ENCODE measurements around the gene RFPL2. TPM values are rescaled to one million over a fixed set of nuclear protein-coding genes. Genes with fewer than 3 reads are reported as not detected.

Gene RFPL2
- total RNA-seq, 4 donors from 2014 or later: 0.36 TPM; not detected in 3

DNA sequence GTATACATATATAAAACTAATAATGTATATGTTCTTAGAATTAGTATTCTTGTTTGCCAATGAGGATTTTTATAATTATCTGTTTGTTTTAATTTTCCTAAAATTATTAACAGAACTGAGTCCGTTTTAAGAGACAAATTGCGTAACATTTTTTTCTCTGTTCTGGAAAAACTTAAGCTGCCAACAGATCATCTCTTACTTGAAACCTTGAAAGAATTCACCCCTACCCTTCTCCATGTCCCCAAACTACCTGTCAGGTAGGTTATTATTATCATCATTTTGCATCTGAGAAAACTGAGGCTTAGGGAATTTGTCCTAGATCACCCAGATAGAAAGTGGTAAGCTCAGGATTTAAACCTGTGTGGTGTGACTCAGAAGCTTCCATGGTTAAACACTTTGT, 35.6 kb upstream of the RFPL2 start:
- ATAC-seq (ENCODE audit: low FRiP score): no peak
- DNase-seq (ENCODE audit: low spot score): no peak
- TF ChIP-seq, protein P1, sequence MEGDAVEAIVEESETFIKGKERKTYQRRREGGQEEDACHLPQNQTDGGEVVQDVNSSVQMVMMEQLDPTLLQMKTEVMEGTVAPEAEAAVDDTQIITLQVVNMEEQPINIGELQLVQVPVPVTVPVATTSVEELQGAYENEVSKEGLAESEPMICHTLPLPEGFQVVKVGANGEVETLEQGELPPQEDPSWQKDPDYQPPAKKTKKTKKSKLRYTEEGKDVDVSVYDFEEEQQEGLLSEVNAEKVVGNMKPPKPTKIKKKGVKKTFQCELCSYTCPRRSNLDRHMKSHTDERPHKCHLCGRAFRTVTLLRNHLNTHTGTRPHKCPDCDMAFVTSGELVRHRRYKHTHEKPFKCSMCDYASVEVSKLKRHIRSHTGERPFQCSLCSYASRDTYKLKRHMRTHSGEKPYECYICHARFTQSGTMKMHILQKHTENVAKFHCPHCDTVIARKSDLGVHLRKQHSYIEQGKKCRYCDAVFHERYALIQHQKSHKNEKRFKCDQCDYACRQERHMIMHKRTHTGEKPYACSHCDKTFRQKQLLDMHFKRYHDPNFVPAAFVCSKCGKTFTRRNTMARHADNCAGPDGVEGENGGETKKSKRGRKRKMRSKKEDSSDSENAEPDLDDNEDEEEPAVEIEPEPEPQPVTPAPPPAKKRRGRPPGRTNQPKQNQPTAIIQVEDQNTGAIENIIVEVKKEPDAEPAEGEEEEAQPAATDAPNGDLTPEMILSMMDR (IDR thresholded peaks at IDR 0.05): no peak

DNA sequence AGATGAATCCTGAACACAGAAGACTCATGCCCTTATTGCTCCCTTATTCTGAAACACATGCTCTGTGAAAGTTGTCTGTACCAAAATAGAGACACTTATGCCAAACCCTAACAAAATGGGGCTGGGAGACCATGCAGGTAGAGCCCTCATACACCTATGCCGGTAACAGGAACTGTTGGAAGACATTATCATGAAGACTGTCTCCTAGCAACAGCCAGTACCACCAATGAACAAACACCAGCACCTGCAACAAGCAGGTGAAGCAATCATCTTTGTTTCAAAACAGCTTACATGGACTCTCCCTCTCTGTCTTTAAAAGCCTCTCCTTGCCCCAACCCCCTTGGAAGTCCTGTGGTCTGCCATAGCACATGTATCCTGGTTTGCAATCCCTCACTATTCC, 33.0 kb upstream of the RFPL2 start:
- TF ChIP-seq, protein P1 (IDR thresholded peaks at IDR 0.05): no peak
- DNase-seq (ENCODE audit: low spot score): no peak
- ATAC-seq (ENCODE audit: low FRiP score): no peak

DNA sequence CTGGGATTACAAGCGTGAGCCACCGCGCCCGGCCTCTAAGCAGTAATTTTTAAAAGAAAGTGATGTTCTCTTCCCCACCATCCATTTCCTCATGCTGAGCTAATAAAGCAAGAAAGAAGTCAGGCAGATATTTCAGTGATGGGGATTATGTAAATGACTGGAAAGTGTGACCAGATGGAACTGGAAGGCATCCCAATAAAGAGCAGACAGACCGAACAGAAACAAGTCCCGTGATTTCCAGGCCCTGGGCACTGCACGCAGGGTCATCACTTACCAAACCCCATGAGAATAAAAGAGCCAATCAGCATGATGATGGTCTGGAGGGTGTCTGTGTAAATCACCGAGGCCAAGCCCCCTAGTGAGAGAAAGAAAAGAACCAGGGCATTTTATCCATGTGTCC, 32.1 kb upstream of the RFPL2 start:
- no peak for DNase-seq (ENCODE audit: low spot score)
- ATAC-seq (ENCODE audit: low FRiP score): no peak

DNA sequence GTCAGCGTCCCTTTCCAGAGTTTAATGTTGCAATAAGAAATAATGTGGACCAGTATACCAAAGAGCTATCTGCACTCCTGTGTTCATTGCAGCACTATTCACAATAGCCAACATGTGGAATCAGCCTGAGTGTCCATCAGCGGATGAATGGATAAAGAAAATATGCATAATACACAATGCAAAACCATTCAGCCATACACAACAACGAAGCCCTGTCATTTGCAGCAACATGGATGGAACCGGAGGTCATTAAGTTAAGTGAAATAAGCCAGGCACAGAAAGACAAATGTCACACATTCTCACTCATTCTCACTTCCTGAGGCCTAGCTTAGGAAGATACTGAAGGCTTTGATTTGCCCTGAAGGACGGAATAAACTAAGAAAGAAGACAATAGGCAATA, 28.2 kb upstream of the RFPL2 start:
- DNase-seq (ENCODE audit: low spot score) (no peak), ATAC-seq (ENCODE audit: low FRiP score) (no peak)
- TF ChIP-seq, protein P1 (IDR thresholded peaks at IDR 0.05): no peak

More for the DNA sequence above, 32.1 kb upstream of the RFPL2 start:
- TF ChIP-seq, protein P1 (IDR thresholded peaks at IDR 0.05): no peak

DNA sequence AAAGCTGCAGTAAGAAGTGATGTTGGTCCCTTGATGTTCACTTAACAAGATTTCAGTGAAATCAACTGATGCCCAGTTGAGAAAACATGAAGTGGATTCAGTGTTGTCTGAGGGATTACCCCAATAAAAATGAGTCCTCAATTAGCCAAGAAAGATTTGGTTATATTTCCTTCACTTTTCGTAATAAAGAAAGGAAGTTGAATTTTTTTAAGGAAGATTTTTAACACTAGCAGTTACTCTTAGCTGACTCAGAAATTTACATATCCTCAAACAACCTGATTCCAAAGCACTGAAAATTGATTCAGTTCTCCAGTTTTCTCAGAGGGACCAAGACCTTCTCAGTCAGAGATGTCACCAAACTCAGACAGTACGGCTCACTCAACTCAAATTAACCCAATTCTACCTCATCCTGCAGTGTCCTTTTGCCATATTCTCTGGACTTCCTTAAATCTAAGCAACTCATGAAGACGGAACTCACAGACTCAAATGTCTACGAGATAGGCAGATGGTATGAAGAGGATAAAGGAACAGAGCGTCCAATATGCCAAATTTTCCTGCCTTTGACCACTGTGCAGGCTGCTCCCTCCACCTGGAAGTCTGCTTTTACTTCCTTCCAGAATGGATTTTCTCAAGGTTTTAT, 27.4 kb upstream of the RFPL2 start:
- DNase-seq (ENCODE audit: low spot score) (no peak), ATAC-seq (ENCODE audit: low FRiP score) (no peak)
- TF ChIP-seq, protein P1 (IDR thresholded peaks at IDR 0.05): no peak

DNA sequence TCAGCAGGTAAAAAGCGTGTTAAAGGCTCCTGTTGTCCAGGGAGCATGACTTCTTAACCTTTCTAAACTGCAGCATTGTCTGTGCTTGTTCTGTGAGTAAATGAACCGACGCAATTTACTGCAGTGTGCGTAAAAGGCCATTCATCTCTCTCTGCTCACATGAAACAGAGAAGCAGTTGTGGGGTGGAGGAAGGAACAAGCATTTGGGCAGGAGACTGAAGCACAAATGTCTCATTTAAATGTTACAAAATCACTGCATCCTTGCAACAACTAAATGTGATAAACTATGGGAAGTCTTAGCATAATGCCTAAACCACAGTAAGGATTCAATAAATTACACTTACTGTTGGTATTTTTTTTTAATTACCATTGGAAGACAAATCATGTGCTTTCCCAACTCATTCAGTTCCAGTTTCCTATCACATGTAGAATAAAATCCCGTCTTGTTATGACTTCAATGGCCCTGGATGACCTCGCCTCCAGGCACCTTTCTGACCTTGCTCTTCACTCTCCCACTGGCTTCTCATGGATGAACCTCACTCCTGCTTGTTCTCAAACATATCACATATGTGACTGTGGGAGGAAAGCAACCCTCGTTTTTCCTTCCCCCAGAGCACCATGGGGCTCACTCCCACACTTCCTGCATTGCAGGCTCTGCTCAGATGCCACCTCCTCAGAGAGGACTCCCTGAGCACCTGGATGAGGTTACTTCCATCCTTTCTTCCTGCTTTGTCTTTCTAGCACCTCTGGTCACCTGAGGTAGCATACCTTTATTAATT, 21.6 kb upstream of the RFPL2 start:
- DNase-seq (ENCODE audit: low spot score) (no peak), ATAC-seq (ENCODE audit: low FRiP score) (no peak)
- TF ChIP-seq, protein P1 (IDR thresholded peaks at IDR 0.05): no peak

DNA sequence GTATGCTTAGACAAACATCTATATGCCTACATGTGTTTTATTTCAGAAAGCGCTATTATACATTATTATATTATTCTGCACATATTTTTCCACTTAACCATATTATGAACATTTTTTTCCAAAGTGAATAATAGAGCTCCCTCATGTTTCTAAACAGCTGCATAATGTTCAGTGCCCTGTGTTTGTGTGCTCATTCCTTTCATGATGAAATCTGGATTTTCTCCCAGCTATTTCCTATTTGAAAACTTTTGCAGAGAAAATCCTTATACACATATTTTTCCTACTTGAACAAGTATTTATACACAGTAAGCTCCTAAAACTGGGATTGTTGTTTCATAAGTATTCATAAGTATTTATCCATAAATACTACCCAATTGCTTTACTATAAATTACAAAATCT, 18.1 kb upstream of the RFPL2 start:
- ATAC-seq (ENCODE audit: low FRiP score) (no peak), DNase-seq (ENCODE audit: low spot score) (no peak)
- TF ChIP-seq, protein P1 (IDR thresholded peaks at IDR 0.05): no peak

All from omental fat pad (tissue), 4 donors.